ENCODE measurements around the gene ECPAS.
"Not testable (repeated sequence)": the region's sequence is repeated elsewhere in the genome, so short reads cannot be mapped to it uniquely, and the experiment has no call there.

The ECPAS gene

GRCh38 chr9:111429175-111429574 lies 55.0 kb downstream of the ECPAS start:
- FAIRE-seq (no peak), DNase-seq (ENCODE audit: low spot score) (no peak)

DNA sequence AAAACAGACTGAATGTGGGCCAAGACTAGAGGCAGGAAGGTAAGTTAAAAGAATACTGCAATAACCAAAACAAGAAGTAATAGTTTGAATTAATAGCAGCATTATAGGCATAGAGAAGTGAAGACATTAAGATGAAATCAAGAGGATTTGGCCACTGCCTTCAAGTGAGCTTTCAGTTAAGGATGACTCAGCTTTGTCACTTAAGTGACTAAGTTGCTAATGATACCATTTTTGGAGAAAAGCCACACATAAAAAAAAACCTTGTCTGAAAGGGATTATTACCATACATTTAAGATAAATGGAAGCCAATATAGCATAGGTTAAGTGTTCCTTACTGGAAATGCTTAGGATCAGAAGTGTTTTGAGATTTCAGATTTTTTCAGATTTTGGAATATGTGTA lies 57.0 kb downstream of the ECPAS start:
- DNase-seq (ENCODE audit: low spot score) (no peak), FAIRE-seq (no peak)

DNA sequence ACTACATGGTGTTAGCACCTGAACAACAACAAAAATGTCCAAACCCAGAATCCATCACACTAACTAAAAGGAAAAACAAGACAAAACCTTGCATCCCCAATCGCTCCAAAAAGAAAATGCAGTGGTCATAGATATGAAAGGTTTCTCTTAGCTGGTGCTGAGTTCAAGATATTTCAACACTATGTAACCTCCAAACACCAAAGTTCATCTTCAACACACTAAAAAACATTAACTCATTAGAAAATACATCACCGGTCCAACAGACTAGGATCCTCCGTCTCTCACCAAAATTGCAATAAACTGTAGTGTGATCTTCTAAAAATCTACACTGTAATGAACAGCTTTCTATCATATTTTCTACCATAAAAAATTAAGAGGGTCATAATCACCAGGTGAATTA lies 60.8 kb downstream of the ECPAS start:
- DNase-seq (ENCODE audit: low spot score) (no peak), FAIRE-seq (no peak)

DNA sequence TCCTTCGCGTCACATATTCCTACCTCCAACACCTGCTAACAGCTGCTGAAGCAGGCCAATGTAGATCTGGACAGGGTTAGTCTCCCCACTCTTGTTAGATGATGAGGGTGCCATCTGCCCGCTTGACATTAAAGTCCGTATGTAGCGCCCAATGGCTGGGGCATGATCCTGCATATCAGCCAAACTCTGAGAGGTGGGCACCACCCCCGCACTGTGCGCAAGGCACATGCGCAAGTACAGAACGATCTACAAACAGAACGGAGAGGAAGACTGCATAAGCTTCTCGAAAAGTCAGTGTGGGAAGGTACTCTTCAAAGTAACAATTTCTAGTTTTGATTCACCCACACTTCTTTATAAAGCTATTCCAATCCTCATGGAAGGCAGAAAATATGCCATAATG lies 69.8 kb downstream of the ECPAS start:
- DNase-seq (ENCODE audit: low spot score) (no peak), FAIRE-seq (no peak)

DNA sequence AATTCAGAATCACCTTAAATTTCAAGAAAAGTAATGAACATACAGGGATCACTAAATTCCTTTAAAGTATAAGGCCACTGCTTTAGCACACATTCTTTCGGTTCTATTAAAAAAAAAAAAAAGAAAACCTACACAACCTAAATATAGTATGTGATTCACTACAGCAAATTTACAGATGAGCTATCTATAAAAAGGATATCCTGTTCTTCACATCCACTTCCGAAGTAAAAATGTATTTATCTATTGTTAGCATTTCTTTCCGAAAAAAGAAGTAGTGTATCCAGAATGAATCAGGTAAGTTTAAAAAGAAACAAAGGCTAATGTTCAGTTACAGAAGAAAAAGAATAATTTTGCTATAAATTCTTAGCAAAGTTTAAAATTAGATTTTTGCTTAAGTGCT lies 70.2 kb downstream of the ECPAS start:
- FAIRE-seq = no peak

GRCh38 chr9:111412280-111412679 lies 71.9 kb downstream of the ECPAS start:
- FAIRE-seq (no peak), DNase-seq (ENCODE audit: low spot score) (no peak)

More for the DNA sequence above, 70.2 kb downstream of the ECPAS start:
- DNase-seq (ENCODE audit: low spot score) = no peak

DNA sequence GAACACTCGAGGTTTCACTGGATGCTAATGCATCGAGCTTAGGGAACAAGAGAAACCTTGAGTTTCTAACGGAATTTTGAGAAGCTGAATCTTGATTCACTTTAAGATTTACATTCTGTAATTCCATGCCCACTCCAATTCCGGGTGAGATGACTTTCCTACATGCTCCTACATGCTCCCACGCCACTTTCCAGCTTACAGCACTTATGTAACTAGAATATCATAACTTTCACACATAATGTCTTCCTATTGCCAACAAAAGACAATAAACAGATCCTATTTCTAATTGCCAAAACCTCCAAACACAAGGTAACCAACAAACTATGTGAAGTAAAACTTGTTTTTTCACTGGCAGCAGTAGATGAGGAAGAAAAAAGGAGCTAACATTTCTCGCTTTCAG lies 72.9 kb downstream of the ECPAS start:
- FAIRE-seq (no peak), DNase-seq (ENCODE audit: low spot score) (no peak)

GRCh38 chr9:111407813-111408212 lies 76.4 kb downstream of the ECPAS start:
- DNase-seq (ENCODE audit: low spot score) (no peak), FAIRE-seq (no peak)

DNA sequence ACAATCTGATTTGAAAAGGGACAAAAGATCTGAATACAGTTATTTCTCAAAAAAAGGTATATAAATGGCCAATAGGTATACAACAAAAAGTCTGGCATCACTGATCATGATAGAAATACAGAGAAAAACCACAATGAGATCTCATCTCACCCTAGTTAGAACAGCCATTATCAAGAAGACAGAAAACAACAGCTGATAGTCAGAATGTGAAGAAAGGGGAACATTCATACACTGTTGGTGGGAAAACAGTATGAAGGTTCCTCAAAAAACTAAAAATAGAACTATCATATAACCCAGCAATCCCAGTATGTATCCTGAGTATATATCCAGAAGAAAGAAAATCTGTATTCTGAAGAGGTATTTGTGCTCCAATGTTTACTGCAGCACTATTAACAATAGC lies 78.5 kb downstream of the ECPAS start:
- no peak for FAIRE-seq
- DNase-seq (ENCODE audit: low spot score) = no peak

- not testable (repeated sequence) for FAIRE-seq; DNase-seq (ENCODE audit: low spot score)
Observed at GRCh38 chr9:111401486-111401885, 82.7 kb downstream of the ECPAS start.

DNA sequence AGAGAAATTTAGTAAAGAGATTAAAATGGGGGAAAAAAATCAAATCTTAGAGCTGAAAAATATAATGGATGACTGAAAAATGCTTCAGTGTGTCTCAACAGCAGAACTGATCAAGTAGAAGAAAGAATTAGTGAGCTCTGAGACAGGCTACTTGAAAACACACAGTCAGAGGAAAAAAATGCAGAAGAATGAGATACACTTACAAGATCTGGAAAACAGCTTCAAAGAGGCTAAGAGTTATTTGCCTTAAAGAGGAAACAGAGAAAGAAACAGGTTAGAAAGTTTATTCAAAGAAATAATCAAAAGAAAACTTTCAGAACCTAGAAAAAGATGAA lies 83.7 kb downstream of the ECPAS start:
- FAIRE-seq (no peak), DNase-seq (ENCODE audit: low spot score) (no peak)

- DNase-seq (ENCODE audit: low spot score) (peak; percentile 11), FAIRE-seq (no peak)
Observed at GRCh38 chr9:111399772-111400563, 84.2 kb downstream of the ECPAS start.

GRCh38 chr9:111399211-111399739 lies 84.9 kb downstream of the ECPAS start:
- no peak for FAIRE-seq
- DNase-seq (ENCODE audit: low spot score) = no peak

- DNase-seq (ENCODE audit: low spot score) = no peak
- no peak for FAIRE-seq
Observed at GRCh38 chr9:111393971-111394370, 90.2 kb downstream of the ECPAS start.

GRCh38 chr9:111389406-111389805 lies 94.8 kb downstream of the ECPAS start:
- FAIRE-seq (no peak), DNase-seq (ENCODE audit: low spot score) (no peak)

DNA sequence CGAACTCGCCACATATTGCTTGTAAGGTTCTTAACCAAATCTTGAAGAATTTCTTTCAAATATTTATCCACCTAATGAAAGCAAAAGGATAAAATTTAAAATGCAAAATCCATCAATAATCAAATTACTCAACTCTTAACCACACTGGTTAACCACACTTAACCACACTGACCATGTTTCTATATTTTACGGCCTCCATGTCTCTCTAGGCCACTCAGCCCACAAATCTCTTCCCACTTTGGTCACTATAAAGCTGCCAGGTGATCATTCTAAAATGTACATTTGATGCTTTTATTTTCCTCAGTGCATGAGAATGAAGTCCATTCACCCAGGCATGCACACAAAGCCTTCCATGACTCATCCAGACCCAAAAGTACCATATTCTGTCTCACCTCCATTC lies 97.8 kb downstream of the ECPAS start:
- no peak for DNase-seq (ENCODE audit: low spot score)
- FAIRE-seq = no peak

GRCh38 chr9:111381006-111381405 lies 103.2 kb downstream of the ECPAS start:
- FAIRE-seq (no peak), DNase-seq (ENCODE audit: low spot score) (no peak)

DNA sequence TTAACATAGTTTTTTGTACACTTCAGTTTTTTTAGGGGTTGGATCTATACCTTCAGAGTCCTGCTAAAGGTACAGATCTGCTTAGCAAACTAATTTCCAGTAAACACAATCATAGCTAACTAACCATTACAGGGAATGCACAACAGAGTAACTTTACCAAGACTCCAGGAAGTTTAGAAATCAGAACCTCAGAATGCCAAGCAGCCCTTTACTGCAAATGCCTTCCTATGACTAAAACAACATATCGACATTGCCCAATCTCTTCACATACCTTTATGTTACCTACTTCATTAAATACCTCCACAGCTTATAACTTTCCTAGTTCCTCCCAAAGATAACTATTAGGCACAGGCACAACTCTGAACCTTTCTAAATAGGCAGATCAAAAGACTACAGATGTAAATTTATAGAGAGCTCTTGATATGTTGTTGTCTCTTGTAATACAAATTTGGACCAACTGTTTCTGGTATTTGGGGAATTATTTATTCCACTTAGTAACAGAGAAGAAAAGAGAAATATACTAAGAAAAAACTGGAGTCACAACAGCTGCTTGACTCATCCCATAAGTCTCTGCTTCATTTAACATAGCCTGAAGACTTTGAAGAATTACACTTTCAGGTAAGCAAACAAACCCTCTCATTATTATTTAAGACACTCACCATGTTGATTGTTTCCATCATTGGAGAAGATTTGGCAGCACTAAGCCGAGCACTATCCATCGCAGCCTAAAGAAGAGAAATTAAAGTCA lies 108.2 kb downstream of the ECPAS start:
- DNase-seq (ENCODE audit: low spot score) (no peak), FAIRE-seq (no peak)

DNA sequence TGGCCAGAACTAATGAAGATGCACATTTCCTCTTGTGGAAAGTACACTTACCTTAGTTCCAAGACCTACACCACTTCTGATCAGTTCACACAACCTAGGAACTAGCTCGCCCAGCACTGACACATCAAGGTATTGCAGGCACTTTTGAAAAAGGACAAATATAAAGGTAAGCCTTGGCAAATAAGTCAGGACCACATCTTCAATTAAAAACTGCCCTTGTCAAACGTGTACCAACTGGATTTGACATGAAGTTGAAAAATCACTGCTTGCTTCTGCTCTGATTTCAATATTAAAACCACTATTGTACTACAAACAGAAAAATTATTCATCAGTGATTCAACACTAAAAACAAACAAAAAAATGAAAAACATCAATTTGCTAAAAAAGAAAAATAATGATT lies 109.1 kb downstream of the ECPAS start:
- DNase-seq (ENCODE audit: low spot score) (no peak), FAIRE-seq (no peak)

- no peak for FAIRE-seq
- no peak for DNase-seq (ENCODE audit: low spot score)
Observed at GRCh38 chr9:111372297-111372696, 111.9 kb downstream of the ECPAS start.

DNA sequence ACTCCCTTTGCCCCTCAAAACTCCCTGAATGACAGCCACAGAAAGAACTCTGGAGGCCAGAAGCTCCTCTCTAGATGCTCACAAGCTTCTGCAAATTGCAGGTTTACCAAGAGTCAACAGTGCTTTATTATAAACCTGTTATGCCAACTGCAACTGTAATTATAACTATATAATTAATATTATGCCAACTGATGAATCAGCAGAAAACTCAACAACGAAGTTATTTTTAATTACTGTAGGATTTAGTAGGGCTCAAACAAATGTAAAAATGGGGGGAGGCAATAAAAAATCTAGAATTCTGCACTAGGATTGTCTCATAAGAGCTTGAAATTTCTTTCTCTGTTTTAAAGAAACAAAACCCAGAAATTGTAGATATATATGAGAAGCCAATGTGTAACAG lies 117.2 kb downstream of the ECPAS start:
- FAIRE-seq (no peak), DNase-seq (ENCODE audit: low spot score) (no peak)

- FAIRE-seq = no peak
- DNase-seq (ENCODE audit: low spot score) = no peak
Observed at GRCh38 chr9:111362526-111362925, 121.7 kb downstream of the ECPAS start.

GRCh38 chr9:111360881-111361280 lies 123.3 kb downstream of the ECPAS start:
- FAIRE-seq (no peak), DNase-seq (ENCODE audit: low spot score) (no peak)

All from urothelium cell line (cell line).